Activated CD4-positive, CD25-positive, alpha-beta regulatory T cell treated with anti-CD3 and anti-CD28 coated beads, Interleukin-2, amount 50 U/mL, for 72 hours (primary cell): Measurements from ENCODE around the gene ATP13A1.
"Not testable (repeated sequence)": the region's sequence is repeated elsewhere in the genome, so short reads cannot be mapped to it uniquely, and the experiment has no call there.

ENCODE experiments used
- DNase-seq: peaks from one replicate; pipeline ENCODE4 v3.0.0; 2021

The ATP13A1 gene

GRCh38 chr19:19663256-19664120 lies at the start of gene ATP13A1:
ATP13A1 (minus strand) TSS chr19:19663676; CDS start chr19:19663666, 10 bp downstream.
- DNase-seq, result peak; percentile 90

DNA sequence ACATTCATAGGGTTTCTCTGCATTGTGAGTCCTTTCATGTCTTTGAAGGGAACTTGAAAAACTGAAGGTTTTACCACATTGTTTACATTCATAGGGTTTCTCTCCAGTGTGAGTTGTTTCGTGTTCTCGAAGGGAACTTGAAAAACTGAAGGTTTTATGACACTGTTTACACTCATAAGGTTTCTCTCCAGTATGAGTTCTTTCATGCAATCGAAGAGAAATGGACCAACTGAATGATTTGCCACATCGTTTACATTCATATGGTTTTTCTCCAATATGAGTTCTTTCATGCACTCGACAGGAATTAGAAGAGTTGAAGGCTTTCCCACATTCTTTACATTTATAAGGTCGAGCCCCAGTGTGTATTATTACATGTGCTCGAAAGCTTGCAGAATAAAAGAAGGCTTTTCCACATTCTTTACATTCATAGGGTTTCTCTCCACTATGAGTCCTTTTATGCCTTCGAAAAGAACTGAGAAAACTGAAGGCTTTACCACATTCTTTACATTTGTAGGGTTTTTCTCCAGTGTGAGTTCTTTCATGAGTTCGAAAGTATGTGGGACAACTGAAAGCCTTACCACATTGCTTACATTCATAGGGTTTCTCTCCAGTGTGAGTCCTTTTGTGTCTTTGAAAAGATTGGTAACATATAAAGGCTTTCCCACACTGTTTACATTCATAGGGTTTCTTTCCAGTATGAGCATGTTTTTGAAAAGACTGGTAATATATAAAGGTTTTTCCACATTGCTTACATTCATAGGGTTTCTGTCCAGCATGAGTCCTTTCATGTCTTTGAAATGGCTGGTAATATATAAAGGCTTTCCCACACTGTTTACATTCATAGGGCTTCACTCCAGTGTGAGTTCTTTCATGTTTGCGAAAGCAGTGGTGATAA lies 48.7 kb upstream of the ATP13A1 start:
- DNase-seq, result no peak

DNA sequence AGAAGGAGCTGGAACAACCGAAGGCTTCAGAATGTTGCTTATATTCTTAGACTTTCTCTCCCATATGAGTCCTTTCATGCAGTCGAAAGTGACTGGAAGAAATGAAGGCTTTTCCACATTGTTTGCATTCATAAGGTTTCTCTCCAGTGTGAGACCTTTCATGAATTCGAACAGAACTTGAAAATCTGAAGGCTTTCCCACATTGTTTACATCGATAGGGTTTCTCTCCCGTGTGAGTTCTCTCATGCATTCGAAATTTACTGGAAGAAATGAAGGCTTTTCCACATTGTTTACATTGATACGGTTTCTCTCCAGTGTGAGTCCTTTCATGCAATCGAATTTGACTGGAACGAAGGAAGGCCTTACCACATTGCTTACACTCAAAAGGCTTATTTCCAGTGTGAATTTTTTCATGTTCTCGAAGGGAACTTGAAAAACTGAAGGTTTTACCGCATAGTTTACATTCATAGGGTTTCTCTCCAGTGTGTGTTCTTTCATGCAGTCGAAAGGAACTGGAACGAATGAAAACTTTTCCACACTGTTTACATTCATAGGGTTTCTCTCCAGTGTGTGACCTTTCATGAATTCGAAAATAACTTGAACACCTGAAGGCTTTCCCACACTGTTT lies 47.9 kb upstream of the ATP13A1 start:
- no peak for DNase-seq

GRCh38 chr19:19710506-19710905 lies 47.0 kb upstream of the ATP13A1 start:
- DNase-seq, result no peak

DNA sequence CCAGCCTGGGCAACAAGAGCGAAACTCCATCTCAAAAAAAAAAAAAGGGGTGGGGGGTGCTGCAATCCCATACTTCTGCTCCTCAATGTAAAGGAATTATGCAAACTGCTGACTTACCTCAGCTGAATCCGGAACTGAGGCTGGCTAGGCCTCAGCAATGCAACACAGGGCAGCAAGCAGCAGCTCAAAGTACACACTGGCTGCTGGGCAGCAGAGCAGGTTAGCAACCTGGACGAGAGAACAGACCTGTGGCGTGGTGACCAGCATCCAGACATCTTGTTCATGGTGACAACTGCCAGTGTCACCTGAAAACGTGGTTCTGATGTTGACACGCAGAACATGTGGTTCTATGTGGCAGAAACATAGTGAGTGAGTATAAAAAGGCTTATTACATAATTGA lies 41.4 kb upstream of the ATP13A1 start:
- no peak for DNase-seq

DNA sequence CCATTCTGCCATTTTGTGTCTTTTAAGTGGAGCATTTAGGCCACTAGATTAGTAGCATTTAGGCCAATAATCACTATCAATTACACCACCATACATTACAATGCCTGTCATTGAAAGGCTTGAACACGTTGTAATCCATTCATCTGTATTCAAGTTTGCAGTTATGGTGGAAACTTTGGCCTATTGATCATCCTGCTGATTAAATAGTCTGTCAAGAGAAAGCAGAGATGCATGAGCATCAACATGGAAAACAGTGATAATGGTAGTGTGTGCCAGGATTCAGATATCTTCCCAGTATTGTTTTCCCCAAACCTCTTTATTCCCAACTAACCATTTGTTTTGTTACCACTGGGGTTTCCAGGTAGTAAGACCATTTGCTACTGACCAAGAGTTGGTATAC lies 37.0 kb upstream of the ATP13A1 start:
- not testable (repeated sequence) for DNase-seq

DNA sequence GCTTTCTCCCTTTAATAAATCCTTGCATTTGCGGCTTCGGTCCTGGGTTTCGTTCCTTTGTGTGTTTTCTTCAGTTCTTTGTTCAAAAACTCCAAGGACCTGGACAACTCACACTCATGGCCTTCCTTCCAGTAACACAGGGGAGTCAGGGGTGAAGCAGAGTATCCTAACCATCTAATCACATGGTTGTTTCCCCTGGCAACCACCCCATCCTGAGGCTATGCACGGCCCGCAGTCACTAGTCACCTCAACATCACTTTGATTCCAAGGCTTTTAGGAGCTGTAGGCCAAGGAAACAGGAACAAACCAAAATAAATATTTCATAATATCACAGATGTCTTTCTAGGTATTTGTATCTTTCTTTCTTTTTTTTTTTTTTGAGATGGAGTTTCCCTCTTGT lies 34.1 kb upstream of the ATP13A1 start:
- no peak for DNase-seq

GRCh38 chr19:19696386-19696785 lies 32.9 kb upstream of the ATP13A1 start:
- no peak for DNase-seq

GRCh38 chr19:19691683-19692082 lies 28.2 kb upstream of the ATP13A1 start:
- no peak for DNase-seq

DNA sequence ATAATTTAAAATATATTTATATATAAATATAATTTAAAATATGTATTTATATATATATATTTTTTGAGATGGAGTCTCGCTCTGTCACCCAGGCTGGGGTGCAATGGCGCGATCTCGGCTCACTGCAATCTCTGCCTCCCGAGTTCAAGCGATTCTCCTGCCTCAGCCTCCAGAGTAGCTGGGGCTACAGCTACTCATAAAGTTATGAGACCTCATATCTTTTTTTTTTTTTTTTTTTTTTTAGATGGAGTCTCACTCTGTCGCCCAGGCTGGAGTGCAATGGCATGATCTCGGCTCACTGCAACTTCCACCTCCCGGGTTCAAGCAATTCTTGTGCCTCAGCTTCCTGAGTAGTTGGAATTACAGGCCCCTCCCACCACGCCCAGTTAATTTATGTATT lies 25.5 kb upstream of the ATP13A1 start:
- DNase-seq, result not testable (repeated sequence)

DNA sequence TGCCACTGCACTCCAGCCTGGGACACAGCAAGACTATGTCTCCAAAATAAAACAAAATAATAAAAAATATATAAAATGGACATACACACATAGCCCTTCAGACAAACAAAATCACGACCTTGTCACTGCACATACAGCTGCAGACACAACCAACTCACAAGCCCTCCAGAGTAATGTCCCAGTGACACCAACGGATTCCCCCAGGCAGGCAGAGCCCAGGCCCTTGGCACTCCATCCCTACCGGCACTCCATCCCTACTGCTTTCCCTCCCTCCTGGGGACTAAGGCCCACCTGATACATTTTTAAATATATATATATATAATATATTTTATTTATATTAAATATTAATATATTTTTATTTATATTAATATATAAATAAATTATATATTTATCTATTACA lies 23.6 kb upstream of the ATP13A1 start:
- DNase-seq, result no peak

DNA sequence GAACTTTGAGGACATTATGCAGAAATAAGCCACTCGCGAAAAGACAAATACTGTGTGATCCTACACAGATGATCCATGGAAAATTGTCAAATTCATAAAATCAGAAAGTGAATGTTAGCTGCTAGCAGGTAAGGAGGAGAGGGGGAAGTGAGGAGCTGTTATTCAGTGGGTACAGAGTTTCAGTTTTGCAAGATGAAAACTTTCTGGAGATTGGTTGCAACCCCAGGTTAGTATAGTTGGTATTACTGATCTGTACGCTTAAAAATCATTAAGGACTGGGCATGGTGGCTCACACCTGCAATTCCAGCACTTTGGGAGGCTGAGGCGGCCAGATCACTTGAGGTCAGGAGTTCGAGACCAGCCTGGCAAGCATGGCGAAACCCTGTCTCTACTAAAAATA lies 23.1 kb upstream of the ATP13A1 start:
- no peak for DNase-seq

DNA sequence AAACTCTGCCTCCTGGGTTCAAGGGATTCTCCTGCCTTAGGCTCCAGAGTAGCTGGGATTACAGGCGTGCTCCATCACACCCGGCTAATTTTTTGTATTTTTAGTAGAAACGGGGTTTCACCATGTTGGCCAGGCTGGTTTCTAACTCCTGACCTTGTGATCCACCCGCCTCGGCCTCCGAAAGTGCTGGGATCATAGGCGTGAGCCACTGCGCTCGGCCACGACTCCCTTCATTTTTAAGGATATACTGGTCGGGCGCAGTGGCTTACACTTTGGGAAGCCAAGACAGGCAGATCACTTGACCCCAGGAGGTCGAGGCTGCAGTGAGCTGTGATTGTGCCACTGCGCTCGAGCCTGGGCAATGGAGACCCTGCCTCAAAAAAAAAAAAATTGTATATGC lies 22.6 kb upstream of the ATP13A1 start:
- not testable (repeated sequence) for DNase-seq

DNA sequence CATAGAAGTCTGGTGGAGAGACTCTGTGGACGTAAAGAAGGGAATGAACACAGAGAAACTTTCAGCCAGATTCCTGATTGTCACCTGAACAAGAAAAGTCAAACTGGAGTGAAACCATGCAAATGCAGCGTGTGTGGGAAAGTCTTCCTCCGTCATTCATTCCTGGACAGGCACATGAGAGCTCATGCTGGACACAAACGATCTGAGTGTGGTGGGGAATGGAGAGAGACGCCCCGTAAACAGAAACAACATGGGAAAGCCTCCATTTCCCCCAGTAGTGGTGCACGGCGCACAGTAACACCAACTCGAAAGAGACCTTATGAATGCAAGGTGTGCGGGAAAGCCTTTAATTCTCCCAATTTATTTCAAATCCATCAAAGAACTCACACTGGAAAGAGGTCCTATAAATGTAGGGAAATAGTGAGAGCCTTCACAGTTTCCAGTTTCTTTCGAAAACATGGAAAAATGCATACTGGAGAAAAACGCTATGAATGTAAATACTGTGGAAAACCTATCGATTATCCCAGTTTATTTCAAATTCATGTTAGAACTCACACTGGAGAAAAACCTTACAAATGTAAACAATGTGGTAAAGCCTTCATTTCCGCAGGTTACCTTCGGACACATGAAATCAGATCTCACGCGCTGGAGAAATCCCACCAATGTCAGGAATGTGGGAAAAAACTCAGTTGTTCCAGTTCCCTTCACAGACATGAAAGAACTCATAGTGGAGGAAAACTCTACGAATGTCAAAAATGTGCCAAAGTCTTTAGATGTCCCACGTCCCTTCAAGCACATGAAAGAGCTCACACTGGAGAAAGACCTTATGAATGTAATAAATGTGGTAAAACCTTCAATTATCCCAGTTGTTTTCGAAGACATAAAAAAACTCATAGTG lies 15.9 kb upstream of the ATP13A1 start:
- DNase-seq, result no peak

GRCh38 chr19:19677579-19677978 lies 14.1 kb upstream of the ATP13A1 start:
- DNase-seq, result no peak

GRCh38 chr19:19674315-19674714 lies 10.8 kb upstream of the ATP13A1 start:
- DNase-seq, result no peak

- DNase-seq, result no peak
Measured at GRCh38 chr19:19672816-19673215, 9.3 kb upstream of the ATP13A1 start.

DNA sequence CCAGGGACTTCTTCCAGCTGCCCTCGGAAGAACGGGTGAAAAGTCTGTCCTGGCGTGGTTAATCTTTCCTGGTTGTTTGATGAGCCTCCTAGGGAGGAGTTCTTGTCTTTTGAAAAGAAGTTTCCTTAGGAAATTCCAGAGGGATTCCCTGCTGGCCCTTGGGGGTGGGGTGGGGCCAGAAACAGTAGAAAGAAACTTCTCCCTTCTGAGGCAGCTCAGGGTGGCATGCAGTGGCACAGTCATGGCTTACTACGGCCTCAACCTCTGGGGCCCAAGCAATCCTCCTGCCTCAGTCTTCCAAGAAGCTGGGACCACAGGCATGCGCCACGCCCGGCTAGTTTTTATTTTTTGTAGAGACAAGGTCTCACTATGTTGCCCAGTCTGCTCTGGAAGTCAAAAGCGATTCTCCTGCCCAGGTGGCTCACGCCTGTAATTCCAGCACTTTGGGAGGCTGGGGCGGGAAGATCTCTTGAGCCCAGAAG lies 6.6 kb upstream of the ATP13A1 start:
- DNase-seq, result no peak

- peak; percentile 96 for DNase-seq
Measured at GRCh38 chr19:19668230-19669012, 4.9 kb upstream of the ATP13A1 start, which contains the start of gene ZNF101. ZNF101 (plus strand) TSS chr19:19668839; CDS start chr19:19668964, 125 bp downstream.

DNA sequence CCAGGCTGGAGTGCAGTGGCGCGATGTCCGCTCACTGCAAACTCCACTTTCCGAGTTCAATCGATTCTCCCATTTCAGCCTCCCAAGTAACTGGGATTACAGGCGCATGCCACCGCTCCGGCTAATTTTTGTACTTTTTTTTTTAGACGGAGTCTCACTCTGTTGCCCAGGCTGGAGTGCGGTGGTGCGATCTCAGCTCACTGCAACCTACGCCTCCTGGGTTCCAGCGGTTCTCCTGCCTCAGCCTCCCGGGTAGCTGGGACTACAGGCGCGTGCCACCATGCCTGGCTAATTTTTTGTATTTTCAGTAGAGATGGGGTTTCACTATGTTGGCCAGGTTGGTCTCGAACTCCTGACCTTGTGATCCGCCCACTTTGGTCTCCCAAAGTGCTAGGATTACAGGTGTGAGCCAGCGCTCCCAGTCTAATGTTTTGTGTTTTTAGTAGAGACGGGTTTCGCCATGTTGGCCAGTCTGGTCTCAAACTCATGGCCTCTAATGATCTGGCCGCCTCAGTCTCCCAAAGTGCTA lies 2.0 kb upstream of the ATP13A1 start:
- DNase-seq, result not testable (repeated sequence)

- no peak for DNase-seq
Measured at GRCh38 chr19:19662871-19663255, 613 bp downstream of the ATP13A1 start.
